HepG2 (cell line): Measurements from ENCODE around the gene AUNIP. TPM values are rescaled to one million over a fixed set of nuclear protein-coding genes. Genes with fewer than 3 reads are reported as not detected.
A peak's percentile ranks its signal among the peaks of the same experiment; 100 is the strongest.

ENCODE experiments used
- ASH2L ChIP-seq: fragments of 300-600, 200-600 bp; sonication (generic); IDR thresholded peaks from 2 replicates; pipeline ENCODE4 v1.7.0; 2017; ENCODE audit warnings: low read depth, mild to moderate bottlenecking, moderate library complexity, mixed read lengths, low read length; ENCODE audit not compliant: insufficient read length
- ATF7 ChIP-seq, 2 experiments: fragments of 450-650 bp in 1 of 2; sonication (generic) in 1 of 2; formaldehyde crosslinking in 1 of 2; IDR thresholded peaks; 2 replicates each; pipeline versions ENCODE4 v1.4.0 to v1.6.1; 2016 to 2020; ENCODE audit warnings: antibody characterized with exemption in 1 of 2, mild to moderate bottlenecking in 1 of 2, missing genetic modification reagents in 1 of 2
- BHLHE40 ChIP-seq: IDR thresholded peaks from 2 replicates; pipeline ENCODE4 v1.6.1; 2011; ENCODE audit warnings: low read length, improper control_type of control experiment
- CC2D1A ChIP-seq: sonication (generic); formaldehyde crosslinking; IDR thresholded peaks from 2 replicates; pipeline ENCODE4 v1.8.1; 2023; ENCODE audit warnings: mild to moderate bottlenecking, missing genetic modification reagents
- CEBPZ ChIP-seq: IDR thresholded peaks from 2 replicates; pipeline ENCODE4 v1.6.1; 2012; ENCODE audit warnings: low read length, improper control_type of control experiment
- ELF4 ChIP-seq: sonication (generic); formaldehyde crosslinking; IDR thresholded peaks from 2 replicates; pipeline ENCODE4 v1.5.0; 2020; ENCODE audit warnings: missing genetic modification reagents, mild to moderate bottlenecking, moderate library complexity, borderline replicate concordance
- ETV6 ChIP-seq: sonication (generic); formaldehyde crosslinking; conservative IDR thresholded peaks from 2 replicates; pipeline ENCODE4 v1.4.0; 2020; ENCODE audit warnings: missing genetic modification reagents
- HMGA1 ChIP-seq: sonication (generic); formaldehyde crosslinking; conservative IDR thresholded peaks from 2 replicates; pipeline ENCODE4 v1.4.0; 2020; ENCODE audit warnings: missing genetic modification reagents
- HNF1B ChIP-seq: sonication (generic); formaldehyde crosslinking; IDR thresholded peaks from 2 replicates; pipeline ENCODE4 v1.5.1; 2020; ENCODE audit warnings: mild to moderate bottlenecking, moderate library complexity, missing genetic modification reagents
- JDP2 ChIP-seq: sonication (generic); formaldehyde crosslinking; IDR thresholded peaks from 2 replicates; pipeline ENCODE4 v1.8.1; 2022; ENCODE audit warnings: missing genetic modification reagents, borderline replicate concordance
- JUN ChIP-seq: sonication (generic); formaldehyde crosslinking; IDR thresholded peaks from 2 replicates; pipeline ENCODE4 v1.4.0; 2020; ENCODE audit warnings: mild to moderate bottlenecking, missing genetic modification reagents
- KLF9 ChIP-seq: IDR thresholded peaks from 2 replicates; pipeline ENCODE4 v1.6.1; 2016; ENCODE audit warnings: low read depth
- MEIS2 ChIP-seq: sonication (generic); formaldehyde crosslinking; IDR thresholded peaks from 2 replicates; pipeline ENCODE4 v1.9.0; 2021; ENCODE audit warnings: mild to moderate bottlenecking, missing genetic modification reagents
- NCOR1 ChIP-seq: fragments of 200-600 bp; sonication (generic); IDR thresholded peaks from 2 replicates; pipeline ENCODE4 v1.7.0; 2017; ENCODE audit warnings: antibody characterized with exemption, low read length, borderline replicate concordance
- NRL ChIP-seq: sonication (generic); formaldehyde crosslinking; IDR thresholded peaks from 2 replicates; pipeline ENCODE4 v1.5.0; 2020; ENCODE audit warnings: missing genetic modification reagents, mild to moderate bottlenecking, moderate library complexity, borderline replicate concordance
- SAP130 ChIP-seq: IDR thresholded peaks from 2 replicates; pipeline ENCODE4 v1.6.1; 2016; ENCODE audit warnings: low read depth
- SIN3A ChIP-seq: IDR thresholded peaks from 2 replicates; pipeline ENCODE4 v1.6.1; 2011; ENCODE audit warnings: low read depth, mild to moderate bottlenecking, control low read depth, low read length, borderline replicate concordance
- SKI ChIP-seq: fragments of 450-650 bp; IDR thresholded peaks from one replicate; pipeline ENCODE4 v1.6.1; 2018; ENCODE audit warnings: mild to moderate bottlenecking; ENCODE audit not compliant: partially characterized antibody
- ZNF44 ChIP-seq: sonication (generic); formaldehyde crosslinking; IDR thresholded peaks from 2 replicates; pipeline ENCODE4 v1.5.1; 2020; ENCODE audit warnings: mild to moderate bottlenecking, missing genetic modification reagents
- ZNF446 ChIP-seq: sonication (generic); formaldehyde crosslinking; IDR thresholded peaks from 2 replicates; pipeline ENCODE4 v1.5.0; 2020; ENCODE audit warnings: mild to moderate bottlenecking, missing genetic modification reagents
- ZNF451 ChIP-seq: sonication (generic); formaldehyde crosslinking; IDR thresholded peaks from 2 replicates; pipeline ENCODE4 v1.5.0; 2020; ENCODE audit warnings: mild to moderate bottlenecking, missing genetic modification reagents
- ZNF530 ChIP-seq: sonication (generic); formaldehyde crosslinking; IDR thresholded peaks from 2 replicates; pipeline ENCODE4 v1.5.0; 2020; ENCODE audit warnings: low read depth, mild to moderate bottlenecking, missing genetic modification reagents
- ZNF556 ChIP-seq: sonication (generic); formaldehyde crosslinking; IDR thresholded peaks from 2 replicates; pipeline ENCODE4 v1.4.0; 2020; ENCODE audit warnings: mild to moderate bottlenecking, missing genetic modification reagents, borderline replicate concordance
- ZNF670 ChIP-seq: sonication (generic); formaldehyde crosslinking; IDR thresholded peaks from 2 replicates; pipeline ENCODE4 v1.8.0; 2022; ENCODE audit warnings: mild to moderate bottlenecking, missing genetic modification reagents, borderline replicate concordance
- polyA plus RNA-seq, 8 experiments: library from polyadenylated mRNA; depleted of rRNA in 3 of 8; stranded (reverse) in 7 of 8; unstranded in 1 of 8; fragments of >200 nt; fragmentation: Illumina TruSeq in 4 of 8; extraction: Trizol in 4 of 8; gene quantifications; 2 replicates each; pipeline versions ENCODE4 v1.2.1 to v1.2.3, GENCODE V29; 2011 to 2016; ENCODE audit warnings: low read depth in 4 of 8, missing spikeins in 1 of 8, mixed read lengths in 1 of 8; ENCODE audit not compliant: insufficient read depth in 1 of 8
- total RNA-seq, 5 experiments: library from RNA; depleted of rRNA; stranded (reverse); fragments of >200 nt; fragmentation: Illumina TruSeq; extraction: Trizol; gene quantifications; 2 replicates each; pipeline ENCODE4 v1.2.3, GENCODE V29; 2016; ENCODE audit warnings: low read depth in 1 of 5

Gene AUNIP
- total and polyA plus RNA-seq, 2 of the 13 experiments (the other 11 are each of a cell fraction or from before 2014, with no cell fraction given): 3.8 to 12.3 TPM

GRCh38 chr1:25820247-25821111, 38.8 kb downstream of the AUNIP start (continued):
- TF ChIP-seq ELF4 (CRISPR knock-in tag) (0 out of 2 replicates have a peak, but pooled peaks have one; percentile 6), SAP130 (peak; percentile 60), HNF1B (CRISPR knock-in tag) (0 out of 2 replicates have a peak, but pooled peaks have one; percentile 40), CC2D1A (no peak), JDP2 (CRISPR knock-in tag) (no peak; the same call in 1 of the 2 replicates), ZNF451 (CRISPR knock-in tag) (no peak), ATF7 (IDR thresholded peaks at IDR 0.05) (no peak), ATF7 (CRISPR knock-in tag; IDR thresholded peaks at IDR 0.05) (no peak), SKI (peak; percentile 21), NRL (CRISPR knock-in tag) (0 out of 2 replicates have a peak, but pooled peaks have one; percentile 13), ASH2L (peak; percentile 81), ETV6 (CRISPR knock-in tag) (no peak), HMGA1 (CRISPR knock-in tag) (no peak), SIN3A (0 out of 2 replicates have a peak, but pooled peaks have one; percentile 53), NCOR1 (peak; percentile 15; the same call in 1 of the 2 replicates), ZNF556 (peak; percentile 62), CEBPZ (no peak), BHLHE40 (no peak), JUN (CRISPR knock-in tag) (no peak), KLF9 (CRISPR knock-in tag) (no peak), ZNF446 (no peak), ZNF44 (CRISPR knock-in tag) (0 out of 2 replicates have a peak, but pooled peaks have one; percentile 23), MEIS2 (0 out of 2 replicates have a peak, but pooled peaks have one; percentile 12), ZNF670 (CRISPR knock-in tag) (peak; percentile 64; the same call in 1 of the 2 replicates), ZNF530 (CRISPR knock-in tag) (0 out of 2 replicates have a peak, but pooled peaks have one; percentile 67)
